HepG2 (cell line): ENCODE data around the gene UNC13D. TPM values are rescaled to one million over a fixed set of nuclear protein-coding genes. Genes with fewer than 3 reads are reported as not detected.

Experiments
- AKAP8 ChIP-seq: sonication (generic); formaldehyde crosslinking; IDR thresholded peaks from 2 replicates; pipeline ENCODE4 v1.5.1; 2020; ENCODE audit warnings: mild to moderate bottlenecking, missing genetic modification reagents
- CEBPZ ChIP-seq: IDR thresholded peaks from 2 replicates; pipeline ENCODE4 v1.6.1; 2012; ENCODE audit warnings: low read length, improper control_type of control experiment
- HMGA1 ChIP-seq: sonication (generic); formaldehyde crosslinking; conservative IDR thresholded peaks from 2 replicates; pipeline ENCODE4 v1.4.0; 2020; ENCODE audit warnings: missing genetic modification reagents
- HNRNPLL ChIP-seq: fragments of 200-400 bp; formaldehyde crosslinking; IDR thresholded peaks from 2 replicates; pipeline ENCODE4 v1.6.1; 2017; ENCODE audit warnings: mild to moderate bottlenecking, low read depth, low read length; ENCODE audit not compliant: poor library complexity, severe bottlenecking
- KLF9 ChIP-seq: IDR thresholded peaks from 2 replicates; pipeline ENCODE4 v1.6.1; 2016; ENCODE audit warnings: low read depth
- MIER2 ChIP-seq: IDR thresholded peaks from 2 replicates; pipeline ENCODE4 v1.6.1; 2016; ENCODE audit warnings: missing biosample characterization, missing genetic modification reagents
- MTA1 ChIP-seq: sonication (generic); formaldehyde crosslinking; IDR thresholded peaks from 2 replicates; pipeline ENCODE4 v1.4.0; 2020; ENCODE audit warnings: missing genetic modification reagents, mild to moderate bottlenecking, borderline replicate concordance
- MYC ChIP-seq: sonication (generic); formaldehyde crosslinking; IDR thresholded peaks from 2 replicates; pipeline ENCODE4 v1.9.0; 2021; ENCODE audit warnings: missing genetic modification reagents, borderline replicate concordance
- NFIB ChIP-seq: sonication (generic); formaldehyde crosslinking; IDR thresholded peaks from 2 replicates; pipeline ENCODE4 v1.9.0; 2021; ENCODE audit warnings: missing genetic modification reagents, mild to moderate bottlenecking, borderline replicate concordance
- NR3C1 ChIP-seq: sonication (generic); formaldehyde crosslinking; IDR thresholded peaks from 2 replicates; pipeline ENCODE4 v1.4.0; 2020; ENCODE audit warnings: missing genetic modification reagents
- POLR2AphosphoS5 ChIP-seq: IDR thresholded peaks from 2 replicates; pipeline ENCODE4 v1.6.1; 2012; ENCODE audit warnings: low read depth, low read length
- RFX3 ChIP-seq: IDR thresholded peaks from 2 replicates; pipeline ENCODE4 v1.6.1; 2016; ENCODE audit warnings: missing biosample characterization, missing genetic modification reagents
- SOX13 ChIP-seq, 3 experiments: fragments of 450-650 bp in 1 of 3; sonication (generic) in 1 of 3; formaldehyde crosslinking in 1 of 3; IDR thresholded peaks in 2 of 3; conservative IDR thresholded peaks in 1 of 3; 2 replicates each; pipeline versions ENCODE4 v1.5.0 to v1.6.1; 2016 to 2020; ENCODE audit warnings: antibody characterized with exemption in 1 of 3, mild to moderate bottlenecking in 1 of 3, missing compliant biosample characterization in 1 of 3, missing genetic modification reagents in 1 of 3, moderate library complexity in 1 of 3
- TGIF2 ChIP-seq: IDR thresholded peaks from 2 replicates; pipeline ENCODE4 v1.6.1; 2016; ENCODE audit warnings: control low read depth, missing compliant biosample characterization
- YEATS4 ChIP-seq: sonication (generic); formaldehyde crosslinking; IDR thresholded peaks from 2 replicates; pipeline ENCODE4 v1.4.0; 2020; ENCODE audit warnings: missing genetic modification reagents, borderline replicate concordance
- ZC3H4 ChIP-seq: sonication (generic); formaldehyde crosslinking; IDR thresholded peaks from 2 replicates; pipeline ENCODE4 v1.4.0; 2020; ENCODE audit warnings: missing genetic modification reagents, borderline replicate concordance
- ZNF451 ChIP-seq: sonication (generic); formaldehyde crosslinking; IDR thresholded peaks from 2 replicates; pipeline ENCODE4 v1.5.0; 2020; ENCODE audit warnings: mild to moderate bottlenecking, missing genetic modification reagents
- ZNF510 ChIP-seq: sonication (generic); formaldehyde crosslinking; IDR thresholded peaks from 2 replicates; pipeline ENCODE4 v1.4.0; 2020; ENCODE audit warnings: low read depth, mild to moderate bottlenecking, missing genetic modification reagents
- ZNF878 ChIP-seq: sonication (generic); formaldehyde crosslinking; IDR thresholded peaks from 2 replicates; pipeline ENCODE4 v1.8.1; 2023; ENCODE audit warnings: mild to moderate bottlenecking, missing genetic modification reagents, moderate library complexity
- polyA plus RNA-seq, 8 experiments: library from polyadenylated mRNA; depleted of rRNA in 3 of 8; stranded (reverse) in 7 of 8; unstranded in 1 of 8; fragments of >200 nt; fragmentation: Illumina TruSeq in 4 of 8; extraction: Trizol in 4 of 8; gene quantifications; 2 replicates each; pipeline versions ENCODE4 v1.2.1 to v1.2.3, GENCODE V29; 2011 to 2016; ENCODE audit warnings: low read depth in 4 of 8, missing spikeins in 1 of 8, mixed read lengths in 1 of 8; ENCODE audit not compliant: insufficient read depth in 1 of 8
- total RNA-seq, 5 experiments: library from RNA; depleted of rRNA; stranded (reverse); fragments of >200 nt; fragmentation: Illumina TruSeq; extraction: Trizol; gene quantifications; 2 replicates each; pipeline ENCODE4 v1.2.3, GENCODE V29; 2016; ENCODE audit warnings: low read depth in 1 of 5
- TF ChIP-seq, protein P1 (sequence below), 2 experiments: sonication (generic) in 1 of 2; formaldehyde crosslinking in 1 of 2; IDR thresholded peaks; 2 replicates each; pipeline versions ENCODE4 v1.4.0 to v1.6.1; 2016 to 2020; ENCODE audit warnings: borderline replicate concordance in 1 of 2, low read depth in 1 of 2, mild to moderate bottlenecking in 1 of 2, missing genetic modification reagents in 1 of 2

The UNC13D gene
- total and polyA plus RNA-seq, 2 of the 13 experiments (the other 11 are each of a cell fraction or from before 2014, with no cell fraction given) = 29.7 to 42.7 TPM

- TF ChIP-seq AKAP8 = peak; percentile 93; the same call in 1 of the 2 replicates
- TF ChIP-seq YEATS4 (CRISPR knock-in tag) = peak; percentile 84
- TF ChIP-seq CEBPZ = no peak
- no peak for TF ChIP-seq NR3C1
- no peak for TF ChIP-seq RFX3
- TF ChIP-seq ZNF878 (CRISPR knock-in tag) = no peak
- 0 out of 2 replicates have a peak, but pooled peaks have one; percentile 22 for TF ChIP-seq POLR2AphosphoS5
- TF ChIP-seq TGIF2 (CRISPR knock-in tag) = peak; percentile 22; the same call in 1 of the 2 replicates
- TF ChIP-seq NFIB (CRISPR knock-in tag) = no peak
- TF ChIP-seq ZC3H4 = no peak
- 0 out of 2 replicates have a peak, but pooled peaks have one; percentile 7 for TF ChIP-seq KLF9 (CRISPR knock-in tag)
- TF ChIP-seq HNRNPLL = peak; percentile 98
- TF ChIP-seq HMGA1 = no peak
- TF ChIP-seq SOX13 (IDR thresholded peaks at IDR 0.05) = no peak; the same call in 1 of the 2 replicates
- peak in 1 of 2 experiments; percentile 74; a peak in 2 of 4 replicates for TF ChIP-seq SOX13 (CRISPR knock-in tag; conservative IDR thresholded peaks at IDR 0.05 in 1 of 2, IDR thresholded peaks at IDR 0.05 in 1 of 2)
- no peak for TF ChIP-seq ZNF510 (CRISPR knock-in tag)
- TF ChIP-seq MTA1 (CRISPR knock-in tag) = no peak
- peak; percentile 86 for TF ChIP-seq MYC
- TF ChIP-seq MIER2 (CRISPR knock-in tag) = no peak
- TF ChIP-seq, protein P1, sequence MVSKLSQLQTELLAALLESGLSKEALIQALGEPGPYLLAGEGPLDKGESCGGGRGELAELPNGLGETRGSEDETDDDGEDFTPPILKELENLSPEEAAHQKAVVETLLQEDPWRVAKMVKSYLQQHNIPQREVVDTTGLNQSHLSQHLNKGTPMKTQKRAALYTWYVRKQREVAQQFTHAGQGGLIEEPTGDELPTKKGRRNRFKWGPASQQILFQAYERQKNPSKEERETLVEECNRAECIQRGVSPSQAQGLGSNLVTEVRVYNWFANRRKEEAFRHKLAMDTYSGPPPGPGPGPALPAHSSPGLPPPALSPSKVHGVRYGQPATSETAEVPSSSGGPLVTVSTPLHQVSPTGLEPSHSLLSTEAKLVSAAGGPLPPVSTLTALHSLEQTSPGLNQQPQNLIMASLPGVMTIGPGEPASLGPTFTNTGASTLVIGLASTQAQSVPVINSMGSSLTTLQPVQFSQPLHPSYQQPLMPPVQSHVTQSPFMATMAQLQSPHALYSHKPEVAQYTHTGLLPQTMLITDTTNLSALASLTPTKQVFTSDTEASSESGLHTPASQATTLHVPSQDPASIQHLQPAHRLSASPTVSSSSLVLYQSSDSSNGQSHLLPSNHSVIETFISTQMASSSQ (IDR thresholded peaks at IDR 0.05; ENCODE audit: low read depth) = no peak
- TF ChIP-seq, protein P1 (CRISPR knock-in tag; IDR thresholded peaks at IDR 0.05; ENCODE audit: borderline replicate concordance) = no peak; the same call in 1 of the 2 replicates
- peak; percentile 85; the same call in 1 of the 2 replicates for TF ChIP-seq ZNF451 (CRISPR knock-in tag)
Measured at GRCh38 chr17:75877752-75878173, 33.6 kb upstream of the UNC13D start (continued).
